Activated gamma-delta T cell treated with anti-CD3 and anti-CD28 coated beads, Interleukin-2, amount 50 U/mL, for 16 hours (primary cell): ENCODE results near the gene RBMY1D.
"Not testable (repeated sequence)": the region's sequence is repeated elsewhere in the genome, so short reads cannot be mapped to it uniquely, and the experiment has no call there.

Experiments used
- DNase-seq: peaks from one replicate; pipeline ENCODE4 v3.0.0-alpha.2; 2020; ENCODE audit warnings: low read depth

Gene RBMY1D

DNA sequence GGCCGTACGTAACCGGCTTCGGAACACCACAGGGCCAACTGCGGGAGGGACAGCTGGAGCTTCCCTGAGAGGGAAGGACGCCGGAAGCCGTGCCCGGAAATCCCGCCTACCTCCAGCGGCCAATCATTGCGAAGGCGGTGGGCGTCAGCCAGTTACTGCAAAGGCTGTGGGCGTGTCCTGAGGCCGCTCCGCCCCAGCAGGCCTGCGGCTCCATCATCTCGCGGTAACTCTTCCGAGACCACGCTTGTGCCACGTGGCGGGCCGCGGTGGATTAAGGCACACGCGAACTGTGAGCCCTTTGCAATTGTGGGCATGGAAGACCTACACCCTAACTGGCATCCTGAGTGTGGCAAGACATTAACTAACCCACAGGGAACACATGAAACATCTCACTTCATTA lies at the start of gene RBMY1D:
Gene RBMY1D (minus strand): TSS at position 101 of the 400 bp plus-strand sequence. CDS start 2,013 bp downstream, outside the sequence.
- DNase-seq = not testable (repeated sequence)

DNA sequence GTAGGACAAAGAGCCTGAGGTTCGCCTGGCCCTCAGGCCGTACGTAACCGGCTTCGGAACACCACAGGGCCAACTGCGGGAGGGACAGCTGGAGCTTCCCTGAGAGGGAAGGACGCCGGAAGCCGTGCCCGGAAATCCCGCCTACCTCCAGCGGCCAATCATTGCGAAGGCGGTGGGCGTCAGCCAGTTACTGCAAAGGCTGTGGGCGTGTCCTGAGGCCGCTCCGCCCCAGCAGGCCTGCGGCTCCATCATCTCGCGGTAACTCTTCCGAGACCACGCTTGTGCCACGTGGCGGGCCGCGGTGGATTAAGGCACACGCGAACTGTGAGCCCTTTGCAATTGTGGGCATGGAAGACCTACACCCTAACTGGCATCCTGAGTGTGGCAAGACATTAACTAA lies 23.6 kb upstream of the RBMY1D start, which contains the start of gene RBMY1E:
Gene RBMY1E (minus strand): TSS at position 101 of the 400 bp plus-strand sequence. CDS start 1,978 bp downstream, outside the sequence.
- not testable (repeated sequence) for DNase-seq

DNA sequence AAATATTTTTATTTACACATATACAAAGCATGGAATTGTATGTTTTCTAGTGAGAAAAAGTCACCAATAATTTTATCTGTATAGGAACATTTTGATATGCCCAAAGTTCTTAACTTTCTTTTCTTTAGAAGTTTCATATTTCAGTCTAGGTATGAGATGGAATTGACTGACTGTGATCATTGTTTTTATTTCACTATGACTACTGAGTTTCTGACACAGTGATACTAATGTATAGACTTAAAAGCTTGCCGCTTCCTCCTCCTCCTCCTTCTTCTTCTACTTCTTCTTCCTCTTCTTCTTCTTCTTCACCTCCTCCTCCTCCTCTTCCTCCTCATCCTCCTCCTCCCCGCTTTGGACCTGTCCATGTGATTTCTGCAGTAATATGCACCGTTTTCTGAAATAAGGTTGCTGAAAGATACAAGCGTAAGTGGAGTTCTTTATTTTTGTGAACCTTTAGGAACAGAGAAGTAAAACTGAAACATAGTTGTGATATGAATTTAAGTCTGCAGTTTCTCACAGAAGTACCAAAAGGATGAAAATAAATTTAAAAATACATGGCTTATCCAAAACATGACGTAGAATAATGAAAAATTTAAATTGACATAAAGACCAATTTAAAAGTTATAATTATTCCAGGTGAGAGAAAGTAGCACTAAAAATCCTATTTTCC lies 24.8 kb downstream of the RBMY1D start:
- not testable (repeated sequence) for DNase-seq

DNA sequence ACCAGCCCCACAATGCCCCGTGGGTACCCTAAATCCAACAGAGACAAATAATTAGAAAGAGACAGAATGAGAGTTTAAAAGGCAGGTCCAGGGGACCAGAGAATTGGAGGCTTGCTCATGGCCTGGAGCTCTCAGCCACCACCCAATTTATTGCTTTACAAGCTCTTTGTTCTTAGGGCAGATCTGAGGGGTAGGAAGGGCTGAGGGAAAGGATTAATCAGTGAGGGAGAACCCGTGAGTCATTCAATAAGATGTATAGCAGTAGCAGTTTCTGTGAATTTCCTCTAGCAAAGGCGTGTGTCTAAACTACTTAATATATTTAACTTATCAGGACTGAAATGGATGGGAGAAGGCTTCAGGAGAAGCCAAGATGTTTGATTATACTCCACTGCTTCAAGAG lies 48.8 kb downstream of the RBMY1D start:
- DNase-seq = no peak

DNA sequence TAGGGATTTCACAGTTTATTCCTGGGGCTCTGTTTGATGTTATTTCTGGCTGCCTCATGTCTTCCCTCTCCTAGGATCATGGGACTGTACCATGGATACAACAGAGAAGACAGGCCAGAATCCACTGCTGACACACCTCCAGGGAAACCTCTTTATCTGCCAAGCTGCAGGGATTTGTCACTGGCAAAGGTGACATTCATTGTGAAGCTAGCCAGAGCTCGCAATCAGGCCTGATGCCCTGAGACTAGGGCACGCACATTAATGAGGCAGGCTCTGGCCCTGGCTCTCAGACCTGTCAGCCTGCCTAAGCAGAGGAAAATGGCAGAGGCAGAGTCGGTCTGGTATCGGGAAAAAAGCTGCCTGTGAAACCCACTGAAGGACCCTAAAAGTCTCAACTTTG lies 52.2 kb downstream of the RBMY1D start:
- DNase-seq = no peak

DNA sequence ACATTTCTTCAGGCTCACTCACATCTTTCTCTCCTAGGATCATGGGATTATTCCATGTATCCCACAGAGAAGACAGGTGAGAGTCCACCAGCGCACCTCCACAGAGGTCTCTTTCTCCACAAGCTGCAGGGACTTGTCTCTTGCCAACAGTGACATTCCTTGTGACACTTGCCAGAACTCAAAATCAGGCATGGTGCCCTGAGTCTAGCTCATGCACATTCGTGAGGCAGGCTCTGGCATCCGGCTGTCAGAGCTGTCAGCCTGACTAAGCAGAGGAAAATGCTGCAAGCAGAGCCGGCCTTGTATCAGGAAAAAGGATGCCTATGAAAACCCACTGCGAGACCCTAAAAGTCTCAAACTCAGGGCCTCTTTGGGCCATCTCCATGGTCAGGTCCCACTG lies 54.8 kb downstream of the RBMY1D start:
- no peak for DNase-seq

DNA sequence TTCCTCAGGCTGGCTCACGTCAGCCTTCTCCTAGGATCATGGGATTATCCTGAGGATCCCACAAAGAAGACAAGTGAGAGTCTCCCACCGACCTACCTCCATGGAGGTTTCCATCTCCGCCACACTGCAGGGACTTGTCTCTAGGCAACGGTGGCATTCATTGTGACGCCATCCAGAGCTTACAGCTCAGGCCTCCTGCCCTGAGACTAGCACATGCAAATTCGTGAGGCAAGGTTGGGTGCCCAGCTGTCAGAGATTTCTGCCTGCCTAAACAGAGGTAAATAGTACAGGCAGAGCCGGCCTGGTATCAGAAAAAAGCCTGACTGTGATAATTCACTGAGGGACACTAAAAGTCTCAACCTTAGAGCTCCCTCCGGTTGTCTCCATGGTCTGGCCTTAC lies 58.0 kb downstream of the RBMY1D start:
- DNase-seq = no peak

DNA sequence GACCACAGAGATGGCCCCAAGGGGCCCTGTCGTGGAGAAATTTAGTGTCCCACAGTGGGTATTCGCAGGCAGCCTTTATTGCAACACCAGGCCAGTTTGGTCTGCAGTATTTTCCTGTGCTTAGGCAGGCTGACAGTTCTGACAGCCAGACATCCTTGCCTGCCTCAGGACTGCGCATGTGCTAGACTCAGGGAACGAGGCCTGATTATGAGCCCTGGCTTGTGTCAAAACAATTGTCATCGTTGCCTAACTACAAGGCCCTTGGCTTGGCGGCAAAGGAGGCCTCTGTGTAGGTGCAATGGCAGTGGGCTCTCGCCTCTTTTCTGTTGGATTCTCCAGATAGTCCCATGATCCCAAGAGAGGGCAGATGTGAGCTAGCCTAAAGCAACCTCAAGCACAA lies 59.3 kb downstream of the RBMY1D start:
- no peak for DNase-seq
